Ishikawa (cell line): ENCODE data around the gene UBE2R2.

Source experiments
- CEBPB ChIP-seq: IDR thresholded peaks from 2 replicates; pipeline ENCODE4 v1.6.1; 2012
- CREB1 ChIP-seq: IDR thresholded peaks from 2 replicates; pipeline ENCODE4 v1.6.1; 2012; ENCODE audit warnings: low read depth
- EGR1 ChIP-seq: IDR thresholded peaks from 2 replicates; pipeline ENCODE4 v1.6.1; 2012
- EP300 ChIP-seq: IDR thresholded peaks from 2 replicates; pipeline ENCODE4 v1.6.1; 2012; ENCODE audit warnings: borderline replicate concordance
- FOXM1 ChIP-seq: IDR thresholded peaks from 2 replicates; pipeline ENCODE4 v1.6.1; 2012; ENCODE audit warnings: low read depth, borderline replicate concordance
- NFIC ChIP-seq: IDR thresholded peaks from 2 replicates; pipeline ENCODE4 v1.6.1; 2012
- RAD21 ChIP-seq: IDR thresholded peaks from 2 replicates; pipeline ENCODE4 v1.6.1; 2012; ENCODE audit warnings: low read depth
- TAF1 ChIP-seq: IDR thresholded peaks from 2 replicates; pipeline ENCODE4 v1.6.1; 2012; ENCODE audit warnings: low read depth, mild to moderate bottlenecking
- TCF12 ChIP-seq: IDR thresholded peaks from 2 replicates; pipeline ENCODE4 v1.6.1; 2012; ENCODE audit warnings: low read depth
- TEAD4 ChIP-seq: IDR thresholded peaks from 2 replicates; pipeline ENCODE4 v1.6.1; 2012
- YY1 ChIP-seq: IDR thresholded peaks from 2 replicates; pipeline ENCODE4 v1.6.1; 2012; ENCODE audit warnings: low read depth
- ZBTB7A ChIP-seq: IDR thresholded peaks from 2 replicates; pipeline ENCODE4 v1.6.1; 2012; ENCODE audit warnings: low read depth
- TF ChIP-seq, protein P1 (sequence below): IDR thresholded peaks from 2 replicates; pipeline ENCODE4 v1.6.1; 2012; ENCODE audit warnings: low read depth, mild to moderate bottlenecking
- TF ChIP-seq, protein P2 (sequence below): IDR thresholded peaks from 2 replicates; pipeline ENCODE4 v1.6.1; 2012
- TF ChIP-seq, protein P3 (sequence below): IDR thresholded peaks from 2 replicates; pipeline ENCODE4 v1.6.1; 2012

Gene UBE2R2

DNA sequence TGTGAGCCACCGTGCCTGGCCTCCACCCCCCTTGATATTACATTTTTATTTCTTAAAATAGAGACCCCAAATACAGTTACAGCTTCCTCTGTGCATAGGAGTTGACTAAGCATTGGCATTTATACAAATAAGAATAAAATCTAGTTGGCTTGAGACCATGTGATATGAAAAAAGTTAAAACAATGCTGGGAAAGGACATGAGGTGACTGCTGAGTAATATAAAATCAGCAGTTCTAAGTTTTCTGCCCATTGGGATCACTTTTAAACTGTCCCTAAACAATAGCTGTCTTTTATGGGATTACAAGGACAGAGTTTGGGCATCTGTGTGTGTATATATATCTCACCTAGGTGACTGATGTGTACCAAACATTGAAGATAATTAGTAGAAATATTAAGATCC lies 96.6 kb downstream of the UBE2R2 start:
- no peak for TF ChIP-seq EGR1
- TF ChIP-seq, protein P1, sequence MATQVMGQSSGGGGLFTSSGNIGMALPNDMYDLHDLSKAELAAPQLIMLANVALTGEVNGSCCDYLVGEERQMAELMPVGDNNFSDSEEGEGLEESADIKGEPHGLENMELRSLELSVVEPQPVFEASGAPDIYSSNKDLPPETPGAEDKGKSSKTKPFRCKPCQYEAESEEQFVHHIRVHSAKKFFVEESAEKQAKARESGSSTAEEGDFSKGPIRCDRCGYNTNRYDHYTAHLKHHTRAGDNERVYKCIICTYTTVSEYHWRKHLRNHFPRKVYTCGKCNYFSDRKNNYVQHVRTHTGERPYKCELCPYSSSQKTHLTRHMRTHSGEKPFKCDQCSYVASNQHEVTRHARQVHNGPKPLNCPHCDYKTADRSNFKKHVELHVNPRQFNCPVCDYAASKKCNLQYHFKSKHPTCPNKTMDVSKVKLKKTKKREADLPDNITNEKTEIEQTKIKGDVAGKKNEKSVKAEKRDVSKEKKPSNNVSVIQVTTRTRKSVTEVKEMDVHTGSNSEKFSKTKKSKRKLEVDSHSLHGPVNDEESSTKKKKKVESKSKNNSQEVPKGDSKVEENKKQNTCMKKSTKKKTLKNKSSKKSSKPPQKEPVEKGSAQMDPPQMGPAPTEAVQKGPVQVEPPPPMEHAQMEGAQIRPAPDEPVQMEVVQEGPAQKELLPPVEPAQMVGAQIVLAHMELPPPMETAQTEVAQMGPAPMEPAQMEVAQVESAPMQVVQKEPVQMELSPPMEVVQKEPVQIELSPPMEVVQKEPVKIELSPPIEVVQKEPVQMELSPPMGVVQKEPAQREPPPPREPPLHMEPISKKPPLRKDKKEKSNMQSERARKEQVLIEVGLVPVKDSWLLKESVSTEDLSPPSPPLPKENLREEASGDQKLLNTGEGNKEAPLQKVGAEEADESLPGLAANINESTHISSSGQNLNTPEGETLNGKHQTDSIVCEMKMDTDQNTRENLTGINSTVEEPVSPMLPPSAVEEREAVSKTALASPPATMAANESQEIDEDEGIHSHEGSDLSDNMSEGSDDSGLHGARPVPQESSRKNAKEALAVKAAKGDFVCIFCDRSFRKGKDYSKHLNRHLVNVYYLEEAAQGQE: no peak
- no peak for TF ChIP-seq ZBTB7A
- no peak for TF ChIP-seq EP300

DNA sequence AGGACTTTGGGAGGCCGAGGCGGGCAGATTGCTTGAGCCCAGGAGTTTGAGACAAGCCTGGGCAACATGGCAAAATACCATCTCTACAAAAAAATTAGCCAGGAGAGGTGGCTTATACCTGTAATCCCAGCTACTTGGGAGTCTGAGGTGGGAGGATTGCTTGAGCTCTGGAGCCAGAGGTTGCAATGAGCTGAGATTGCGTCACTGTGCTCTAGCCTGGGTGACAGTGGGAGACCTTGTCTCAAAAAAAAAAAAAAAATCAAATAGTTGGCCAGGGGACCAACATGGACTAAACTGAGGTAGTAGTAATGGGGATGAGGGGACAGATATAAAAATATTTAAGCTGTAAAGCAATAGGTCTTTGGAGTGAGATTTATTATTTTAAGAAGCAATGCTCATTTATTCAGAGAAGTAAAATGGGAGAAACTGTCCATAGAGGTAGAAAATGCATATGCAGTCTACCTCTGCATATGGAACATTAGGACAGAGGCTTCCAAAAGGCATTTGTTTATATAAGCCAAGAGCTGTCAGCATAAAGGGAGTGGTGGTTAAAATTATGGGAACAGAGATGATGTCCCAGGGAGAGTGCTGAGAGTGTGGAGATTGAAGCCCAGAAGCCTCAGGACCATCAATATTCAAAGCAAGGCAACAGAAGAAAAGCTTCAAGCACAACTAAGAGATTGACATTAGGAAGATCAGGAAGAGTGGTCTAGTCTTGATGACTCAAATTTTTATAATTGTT lies 98.1 kb downstream of the UBE2R2 start:
- TF ChIP-seq CEBPB: peak; percentile 44; the same call in 1 of the 2 replicates
- TF ChIP-seq TCF12: no peak
- no peak for TF ChIP-seq FOXM1
- TF ChIP-seq RAD21: no peak
- no peak for TF ChIP-seq EGR1

DNA sequence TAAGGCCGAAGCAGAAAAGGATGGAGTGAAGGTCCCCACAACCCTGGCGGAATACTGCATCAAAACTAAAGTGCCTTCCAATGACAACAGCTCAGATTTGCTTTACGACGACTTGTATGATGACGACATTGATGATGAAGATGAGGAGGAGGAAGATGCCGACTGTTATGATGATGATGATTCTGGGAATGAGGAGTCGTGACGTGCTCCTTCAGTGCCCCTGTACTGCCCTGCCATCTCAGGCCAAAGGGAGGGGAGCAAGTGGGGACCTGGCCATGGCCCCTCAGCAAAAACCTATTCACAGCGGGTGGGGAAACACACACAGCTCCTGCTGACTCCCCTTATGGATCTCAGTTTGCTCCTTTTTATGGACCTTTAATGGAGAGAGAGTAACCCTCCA lies 100.1 kb downstream of the UBE2R2 start:
- TF ChIP-seq, protein P2, sequence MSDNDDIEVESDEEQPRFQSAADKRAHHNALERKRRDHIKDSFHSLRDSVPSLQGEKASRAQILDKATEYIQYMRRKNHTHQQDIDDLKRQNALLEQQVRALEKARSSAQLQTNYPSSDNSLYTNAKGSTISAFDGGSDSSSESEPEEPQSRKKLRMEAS: no peak
- TF ChIP-seq, protein P3, sequence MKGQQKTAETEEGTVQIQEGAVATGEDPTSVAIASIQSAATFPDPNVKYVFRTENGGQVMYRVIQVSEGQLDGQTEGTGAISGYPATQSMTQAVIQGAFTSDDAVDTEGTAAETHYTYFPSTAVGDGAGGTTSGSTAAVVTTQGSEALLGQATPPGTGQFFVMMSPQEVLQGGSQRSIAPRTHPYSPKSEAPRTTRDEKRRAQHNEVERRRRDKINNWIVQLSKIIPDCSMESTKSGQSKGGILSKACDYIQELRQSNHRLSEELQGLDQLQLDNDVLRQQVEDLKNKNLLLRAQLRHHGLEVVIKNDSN: no peak
- no peak for TF ChIP-seq TAF1
- no peak for TF ChIP-seq CEBPB
- TF ChIP-seq TCF12: no peak
- no peak for TF ChIP-seq CREB1
- TF ChIP-seq EGR1: no peak
- TF ChIP-seq NFIC: no peak
- no peak for TF ChIP-seq EP300
- TF ChIP-seq, protein P1: no peak
- no peak for TF ChIP-seq FOXM1
- TF ChIP-seq ZBTB7A: no peak
- no peak for TF ChIP-seq RAD21
- TF ChIP-seq TEAD4: no peak
- no peak for TF ChIP-seq YY1

DNA sequence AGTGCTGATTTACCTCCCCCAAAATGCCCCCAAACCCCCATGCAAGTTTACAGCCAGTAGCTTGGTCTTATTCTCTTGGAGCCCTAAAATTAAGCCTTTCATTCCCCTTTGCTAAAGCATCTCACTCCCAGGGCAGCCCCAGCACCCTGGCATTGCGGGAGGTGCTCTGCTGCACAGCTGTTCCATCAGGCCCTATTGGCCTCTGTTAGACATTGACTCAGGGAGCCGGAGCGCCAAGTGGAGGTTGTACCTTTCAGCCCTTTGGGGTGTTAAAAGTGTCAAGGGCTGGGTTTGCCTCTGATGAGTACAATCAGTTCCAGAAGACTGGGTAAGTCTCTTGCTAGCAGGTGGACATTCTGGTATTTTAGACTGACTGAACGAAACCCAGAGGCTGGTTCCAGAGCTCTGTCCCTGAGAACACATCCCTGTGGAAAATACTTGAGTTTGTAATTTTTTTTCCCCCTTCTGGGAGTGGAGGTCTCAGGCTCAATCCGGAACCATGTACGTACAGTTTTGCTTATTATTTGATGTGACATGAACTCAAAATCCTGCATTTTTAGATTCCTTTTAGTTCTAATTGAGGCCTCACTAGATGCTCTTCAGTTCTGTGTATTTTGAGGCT lies 102.4 kb downstream of the UBE2R2 start:
- no peak for TF ChIP-seq TEAD4
- no peak for TF ChIP-seq RAD21
- TF ChIP-seq CEBPB: no peak
- no peak for TF ChIP-seq EGR1
- no peak for TF ChIP-seq NFIC
- TF ChIP-seq YY1: no peak
- no peak for TF ChIP-seq FOXM1
- TF ChIP-seq TCF12: no peak
- TF ChIP-seq CREB1: no peak
- TF ChIP-seq, protein P1: no peak
- no peak for TF ChIP-seq TAF1
- TF ChIP-seq, protein P2: no peak
- TF ChIP-seq, protein P3: no peak
- TF ChIP-seq ZBTB7A: no peak
- no peak for TF ChIP-seq EP300
